Suprapubic skin (tissue), 4 donors: ENCODE measurements around the gene FAM209B. TPM values are rescaled to one million over a fixed set of nuclear protein-coding genes. Genes with fewer than 3 reads are reported as not detected.

Experiments used
- DNase-seq, 2 donors: peaks; one replicate each; pipeline ENCODE4 v3.0.0-alpha.2; 2019; ENCODE audit warnings: low spot score in 2 of 2
- H3K27ac ChIP-seq: fragments of 200-600 bp; sonication (generic); one replicate; pipeline ENCODE4 v1.5.1; 2019
- H3K27me3 ChIP-seq: fragments of 200-600 bp; sonication (generic); one replicate; pipeline ENCODE4 v1.5.1; 2019
- H3K36me3 ChIP-seq: fragments of 200-600 bp; sonication (generic); one replicate; pipeline ENCODE4 v1.5.1; 2019
- H3K4me1 ChIP-seq: fragments of 200-600 bp; sonication (generic); one replicate; pipeline ENCODE4 v1.5.1; 2019
- H3K4me3 ChIP-seq: fragments of 200-600 bp; sonication (generic); one replicate; pipeline ENCODE4 v1.5.1; 2019; ENCODE audit warnings: mild to moderate bottlenecking
- H3K9me3 ChIP-seq: fragments of 200-600 bp; sonication (generic); one replicate; pipeline ENCODE4 v1.5.1; 2019
- CTCF ChIP-seq, 2 donors: fragments of 200-600 bp in 1 of 2; fragments of 450-650 bp in 1 of 2; sonication (generic) in 1 of 2; IDR thresholded peaks; one replicate each; pipeline ENCODE4 v1.5.1; 2016 to 2019; ENCODE audit warnings: antibody characterized with exemption in 2 of 2, mild to moderate bottlenecking in 1 of 2, moderate library complexity in 1 of 2
- EP300 ChIP-seq: sonication (generic); formaldehyde crosslinking; IDR thresholded peaks from one replicate; pipeline ENCODE4 v1.6.1; 2017; ENCODE audit warnings: antibody characterized with exemption
- POLR2A ChIP-seq, 2 donors: fragments of 450-650 bp; IDR thresholded peaks; one replicate each; pipeline ENCODE4 v1.6.1; 2017; ENCODE audit warnings: antibody characterized with exemption in 2 of 2, mild to moderate bottlenecking in 2 of 2, moderate library complexity in 2 of 2
- POLR2AphosphoS5 ChIP-seq, 3 donors: sonication (generic); formaldehyde crosslinking; IDR thresholded peaks; one replicate each; pipeline ENCODE4 v1.6.1; 2017; ENCODE audit warnings: antibody characterized with exemption in 3 of 3
- WGBS: methylation state at CpG from one replicate; pipeline ENCODE4 v1.1.5; 2018; 5-methylcytosine and 5-hydroxymethylcytosine counted together
- total RNA-seq, 4 donors: library from RNA; depleted of rRNA; stranded (reverse); fragments of >200 nt; gene quantifications; one replicate each; pipeline ENCODE4 v1.1.0, GENCODE V29; 2016

FAM209B gene
- total RNA-seq, 4 donors from 2014 or later: 2.5 TPM; not detected in 3

GRCh38 chr20:56573986-56574385, 40.9 kb downstream of the FAM209B start:
- H3K4me3 ChIP-seq: no peak overlapping the region
- H3K36me3 ChIP-seq: no peaks in the 10 kb centered on the region
- no peaks in the 10 kb centered on the region for H3K9me3 ChIP-seq
- peaks cover 15% of the 10 kb centered on the region for H3K4me1 ChIP-seq
- no peak for DNase-seq
- H3K27me3 ChIP-seq: no peaks in the 10 kb centered on the region
- 75% methylated on average over 5 of the region's 5 CpGs for WGBS
- TF ChIP-seq POLR2A (IDR thresholded peaks at IDR 0.05) (no peak), EP300 (no peak), CTCF (IDR thresholded peaks at IDR 0.05) (no peak), POLR2AphosphoS5 (IDR thresholded peaks at IDR 0.05) (no peak)
- H3K27ac ChIP-seq: peak overlapping the region; percentile 2

GRCh38 chr20:56574531-56575142, 41.6 kb downstream of the FAM209B start:
- no peak for DNase-seq
- H3K4me1 ChIP-seq: peaks cover 15% of the 10 kb centered on the region
- no peaks in the 10 kb centered on the region for H3K9me3 ChIP-seq
- H3K4me3 ChIP-seq: no peak overlapping the region
- TF ChIP-seq POLR2A (IDR thresholded peaks at IDR 0.05) (no peak), POLR2AphosphoS5 (IDR thresholded peaks at IDR 0.05) (peak in 2 of 3 donors; percentile 49 to 52)
- H3K27ac ChIP-seq: peak overlapping the region; percentile 11
- H3K36me3 ChIP-seq: no peaks in the 10 kb centered on the region
- no peaks in the 10 kb centered on the region for H3K27me3 ChIP-seq
- WGBS: 48% methylated on average over 10 of the region's 10 CpGs

GRCh38 chr20:56575157-56575556, 42.1 kb downstream of the FAM209B start:
- 72% methylated on average over 9 of the region's 9 CpGs for WGBS
- peak overlapping the region; percentile 11 for H3K27ac ChIP-seq

GRCh38 chr20:56575961-56576360, 42.9 kb downstream of the FAM209B start:
- TF ChIP-seq POLR2A (IDR thresholded peaks at IDR 0.05) (no peak), EP300 (no peak), POLR2AphosphoS5 (IDR thresholded peaks at IDR 0.05) (no peak), CTCF (IDR thresholded peaks at IDR 0.05) (no peak)
- Histone ChIP-seq H3K9me3 (no peaks in the 10 kb centered on the region), H3K27me3 (no peaks in the 10 kb centered on the region), H3K4me1 (peaks cover 15% of the 10 kb centered on the region), H3K36me3 (no peaks in the 10 kb centered on the region), H3K27ac (no peak overlapping the region), H3K4me3 (no peak overlapping the region)
- 76% methylated on average over 4 of the region's 4 CpGs for WGBS
- DNase-seq: no peak

More at GRCh38 chr20:56575157-56575556, 42.1 kb downstream of the FAM209B start:
- TF ChIP-seq POLR2A (IDR thresholded peaks at IDR 0.05) (no peak), CTCF (IDR thresholded peaks at IDR 0.05) (no peak), POLR2AphosphoS5 (IDR thresholded peaks at IDR 0.05) (no peak), EP300 (no peak)
- peaks cover 15% of the 10 kb centered on the region for H3K4me1 ChIP-seq
- H3K4me3 ChIP-seq: no peak overlapping the region
- DNase-seq: no peak
- H3K27me3 ChIP-seq: no peaks in the 10 kb centered on the region
- H3K36me3 ChIP-seq: no peaks in the 10 kb centered on the region
- no peaks in the 10 kb centered on the region for H3K9me3 ChIP-seq

- no peaks in the 10 kb centered on the region for H3K36me3 ChIP-seq
- no peaks in the 10 kb centered on the region for H3K27me3 ChIP-seq
- WGBS: 84% methylated on average over 5 of the region's 6 CpGs
- no peak overlapping the region for H3K4me3 ChIP-seq
- peaks cover 13% of the 10 kb centered on the region for H3K4me1 ChIP-seq
- H3K27ac ChIP-seq: no peak overlapping the region
- TF ChIP-seq POLR2AphosphoS5 (IDR thresholded peaks at IDR 0.05) (no peak), POLR2A (IDR thresholded peaks at IDR 0.05) (no peak), EP300 (no peak), CTCF (IDR thresholded peaks at IDR 0.05) (no peak)
- no peaks in the 10 kb centered on the region for H3K9me3 ChIP-seq
- DNase-seq: no peak
These were observed 46.3 kb downstream of the FAM209B start for GRCh38 chr20:56579301-56579710.
